H1 (cell line): ENCODE data around the gene GSE1. TPM values are rescaled to one million over a fixed set of nuclear protein-coding genes. Genes with fewer than 3 reads are reported as not detected.

ENCODE experiments used
- CTCF ChIA-PET: fragments of 300-600 bp; sonication (Branson Sonifier 250); formaldehyde crosslinking; loops from one replicate; lab custom pipeline; 2021; ENCODE audit not compliant: partially characterized antibody; lab: Charles Lee
- POLR2A ChIA-PET: fragments of 300-600 bp; sonication (Branson Sonifier 250); formaldehyde crosslinking; loops from one replicate; lab custom pipeline; 2021; ENCODE audit warnings: inconsistent platforms; ENCODE audit not compliant: partially characterized antibody; lab: Charles Lee
- DNase-seq, 2 experiments: peaks; one replicate each; pipeline versions ENCODE4 v3.0.0 to v3.0.0-alpha.2; 2010 to 2022; ENCODE audit warnings: low spot score in 2 of 2, low read depth in 1 of 2, mixed read lengths in 1 of 2
- FAIRE-seq: peaks from 2 replicates; lab custom pipeline; 2011; peaks lifted over from hg19 to GRCh38; lab: Jason Lieb, UNC
- H2AFZ ChIP-seq: 2 replicates; pipeline ENCODE4 v1.8.1; 2012; ENCODE audit warnings: low read length, inconsistent platforms
- H2AK5ac ChIP-seq: 2 replicates; pipeline ENCODE4 v1.6.1; 2013; ENCODE audit warnings: low read depth, low read length
- H2BK120ac ChIP-seq: replicated peaks from 2 replicates; pipeline ENCODE3; 2013; ENCODE audit warnings: low read depth, low read length, inconsistent platforms
- H2BK12ac ChIP-seq: 2 replicates; pipeline ENCODE4 v1.6.1; 2013; ENCODE audit warnings: low read depth, low read length
- H2BK15ac ChIP-seq: 2 replicates; pipeline ENCODE4 v1.6.1; 2013; ENCODE audit warnings: low read length
- H2BK20ac ChIP-seq: 2 replicates; pipeline ENCODE4 v1.6.1; 2013; ENCODE audit warnings: low read length
- H2BK5ac ChIP-seq: 2 replicates; pipeline ENCODE4 v1.6.1; 2013; ENCODE audit warnings: low read depth, low read length
- H3K14ac ChIP-seq: 2 replicates; pipeline ENCODE4 v1.6.1; 2013; ENCODE audit warnings: inconsistent platforms; ENCODE audit not compliant: insufficient read length
- H3K18ac ChIP-seq: 2 replicates; pipeline ENCODE4 v1.6.1; 2013; ENCODE audit warnings: low read length; ENCODE audit errors: extremely low read depth
- H3K23ac ChIP-seq: 2 replicates; pipeline ENCODE4 v1.6.1; 2013; ENCODE audit warnings: inconsistent platforms; ENCODE audit not compliant: insufficient read length
- H3K23me2 ChIP-seq: 2 replicates; pipeline ENCODE4 v1.6.1; 2013; ENCODE audit warnings: low read depth, low read length
- H3K27ac ChIP-seq: 2 replicates; pipeline ENCODE4 v1.6.1; 2011; ENCODE audit warnings: low read depth, low read length, inconsistent platforms
- H3K27me3 ChIP-seq, 4 experiments: replicated peaks in 1 of 4; 1 replicate in 1 of 4; 2 replicates in 3 of 4; pipeline versions ENCODE4 v1.6.1 to v1.8.1; 2011 to 2013; ENCODE audit warnings: low read length in 3 of 4, mild to moderate bottlenecking in 3 of 4, inconsistent platforms in 2 of 4, mixed read lengths in 2 of 4, moderate library complexity in 1 of 4; ENCODE audit not compliant: control insufficient read depth in 3 of 4, insufficient read depth in 3 of 4; ENCODE audit errors: extremely low read depth in 1 of 4
- H3K36me3 ChIP-seq, 4 experiments: 2 replicates each; pipeline versions ENCODE4 v1.6.1 to v1.8.1; 2011 to 2013; ENCODE audit warnings: mild to moderate bottlenecking in 4 of 4, low read length in 3 of 4, moderate library complexity in 2 of 4, control low read depth in 1 of 4, inconsistent platforms in 1 of 4; ENCODE audit not compliant: insufficient read depth in 4 of 4, control insufficient read depth in 2 of 4
- H3K4ac ChIP-seq: replicated peaks from 2 replicates; pipeline ENCODE3; 2013; ENCODE audit warnings: low read length, low read depth, mixed read lengths, inconsistent platforms; ENCODE audit not compliant: insufficient read length
- H3K4me1 ChIP-seq, 4 experiments: replicated peaks in 1 of 4; 1 replicate in 1 of 4; 2 replicates in 3 of 4; pipeline versions ENCODE4 v1.6.1 to v1.8.1; 2011 to 2013; ENCODE audit warnings: low read length in 3 of 4, inconsistent platforms in 2 of 4, mixed read lengths in 1 of 4; ENCODE audit not compliant: insufficient read depth in 4 of 4, control insufficient read depth in 3 of 4
- H3K4me2 ChIP-seq, 2 experiments: 2 replicates each; pipeline versions ENCODE4 v1.6.1 to v1.8.1; 2011 to 2013; ENCODE audit warnings: low read depth in 2 of 2, low read length in 2 of 2, control low read depth in 1 of 2, inconsistent platforms in 1 of 2, mild to moderate bottlenecking in 1 of 2; ENCODE audit not compliant: insufficient read depth in 1 of 2
- H3K4me3 ChIP-seq, 4 experiments: fragments of 200-600, 300-600 bp in 1 of 4; sonication (generic), shearing (Covaris generic), sonication (Bioruptor Twin) in 1 of 4; 2 replicates each; pipeline versions ENCODE4 v1.5.1 to v1.8.1; 2011 to 2016; ENCODE audit warnings: low read length in 4 of 4, low read depth in 3 of 4, control low read depth in 2 of 4, inconsistent platforms in 2 of 4, mild to moderate bottlenecking in 2 of 4, mixed read lengths in 1 of 4, moderate library complexity in 1 of 4; ENCODE audit not compliant: insufficient read depth in 2 of 4; ENCODE audit errors: extremely low read depth in 1 of 4
- H3K56ac ChIP-seq: replicated peaks from 2 replicates; pipeline ENCODE3; 2013; ENCODE audit warnings: low read depth, mild to moderate bottlenecking, mixed read lengths, low read length, inconsistent platforms; ENCODE audit not compliant: insufficient read length
- H3K79me1 ChIP-seq: 2 replicates; pipeline ENCODE4 v1.6.1; 2013; ENCODE audit warnings: low read depth, low read length, control low read depth
- H3K79me2 ChIP-seq, 2 experiments: 2 replicates each; pipeline versions ENCODE4 v1.6.1 to v1.8.1; 2012 to 2013; ENCODE audit warnings: low read length in 2 of 2, mild to moderate bottlenecking in 2 of 2, inconsistent platforms in 1 of 2; ENCODE audit not compliant: insufficient read depth in 2 of 2, control insufficient read depth in 1 of 2
- H3K9ac ChIP-seq, 4 experiments: replicated peaks in 1 of 4; 1 replicate in 1 of 4; 2 replicates in 3 of 4; pipeline versions ENCODE4 v1.6.1 to v1.8.1; 2011 to 2013; ENCODE audit warnings: low read depth in 3 of 4, low read length in 3 of 4, control low read depth in 2 of 4, mild to moderate bottlenecking in 2 of 4, moderate library complexity in 2 of 4, inconsistent platforms in 1 of 4; ENCODE audit errors: extremely low read depth in 1 of 4
- H3K9me3 ChIP-seq, 2 experiments: 2 replicates each; pipeline versions ENCODE4 v1.6.1 to v1.8.1; 2012 to 2013; ENCODE audit warnings: mild to moderate bottlenecking in 2 of 2, moderate library complexity in 2 of 2, control low read depth in 1 of 2, inconsistent platforms in 1 of 2, low read depth in 1 of 2, low read length in 1 of 2, mixed read lengths in 1 of 2; ENCODE audit not compliant: insufficient read depth in 2 of 2
- H4K20me1 ChIP-seq, 2 experiments: replicated peaks in 1 of 2; 2 replicates each; pipeline versions ENCODE3 to v1.8.1; 2011 to 2013; ENCODE audit warnings: inconsistent platforms in 2 of 2, low read length in 2 of 2, mild to moderate bottlenecking in 1 of 2; ENCODE audit not compliant: insufficient read depth in 2 of 2, control insufficient read depth in 1 of 2
- H4K5ac ChIP-seq: 2 replicates; pipeline ENCODE4 v1.6.1; 2013; ENCODE audit warnings: low read length, low read depth, mixed read lengths, inconsistent platforms; ENCODE audit not compliant: insufficient read length
- H4K8ac ChIP-seq: 2 replicates; pipeline ENCODE4 v1.8.0; 2013; ENCODE audit warnings: mild to moderate bottlenecking, moderate library complexity, low read length, inconsistent platforms; ENCODE audit not compliant: insufficient read depth; ENCODE audit errors: extremely low read depth
- H4K91ac ChIP-seq: replicated peaks from 2 replicates; pipeline ENCODE3; 2013; ENCODE audit warnings: low read length, mixed read lengths, inconsistent platforms; ENCODE audit not compliant: insufficient read length
- BACH1 ChIP-seq: IDR thresholded peaks from 2 replicates; pipeline ENCODE4 v1.6.1; 2012; ENCODE audit warnings: low read length, improper control_type of control experiment
- CBX5 ChIP-seq: fragments of 300-800, 300-1000 bp; sonication (generic); IDR thresholded peaks from 2 replicates; pipeline ENCODE4 v1.7.1; 2016; ENCODE audit warnings: antibody characterized with exemption, low read length, low read depth
- CHD1 ChIP-seq: IDR thresholded peaks from 2 replicates; pipeline ENCODE4 v1.6.1; 2012; ENCODE audit warnings: low read depth, low read length, improper control_type of control experiment
- EGR1 ChIP-seq: IDR thresholded peaks from 2 replicates; pipeline ENCODE4 v1.6.1; 2011; ENCODE audit warnings: low read depth, low read length, borderline replicate concordance
- EP300 ChIP-seq, 2 experiments: IDR thresholded peaks; 1 replicate in 1 of 2; 2 replicates in 1 of 2; pipeline ENCODE4 v1.6.1; 2011 to 2012; ENCODE audit warnings: low read depth in 2 of 2, low read length in 2 of 2, mild to moderate bottlenecking in 2 of 2, borderline replicate concordance in 1 of 2, inconsistent platforms in 1 of 2, moderate library complexity in 1 of 2
- EZH2 ChIP-seq: fragments of 200-600 bp; sonication (generic); IDR thresholded peaks from 2 replicates; pipeline ENCODE4 v1.7.1; 2012; ENCODE audit warnings: low read depth, mild to moderate bottlenecking, moderate library complexity, low read length, inconsistent platforms; ENCODE audit not compliant: severe bottlenecking
- HDAC2 ChIP-seq, 2 experiments: fragments of 300-600 bp in 1 of 2; sonication (generic) in 1 of 2; IDR thresholded peaks; 2 replicates each; pipeline ENCODE4 v1.6.1; 2011 to 2012; ENCODE audit warnings: low read depth in 2 of 2, low read length in 2 of 2, mild to moderate bottlenecking in 2 of 2, moderate library complexity in 2 of 2, borderline replicate concordance in 1 of 2, inconsistent platforms in 1 of 2
- HDAC6 ChIP-seq: IDR thresholded peaks from one replicate; pipeline ENCODE4 v1.7.1; 2012; ENCODE audit warnings: low read depth, mild to moderate bottlenecking, inconsistent platforms, low read length, moderate library complexity
- NANOG ChIP-seq: IDR thresholded peaks from 2 replicates; pipeline ENCODE4 v1.6.1; 2011; ENCODE audit warnings: low read length, low read depth, mild to moderate bottlenecking, inconsistent platforms; ENCODE audit not compliant: insufficient read depth, poor library complexity, severe bottlenecking
- POLR2AphosphoS5 ChIP-seq: IDR thresholded peaks from 2 replicates; pipeline ENCODE4 v1.6.1; 2011; ENCODE audit warnings: low read depth, low read length
- POU5F1 ChIP-seq: IDR thresholded peaks from 2 replicates; pipeline ENCODE4 v1.6.1; 2011; ENCODE audit warnings: low read depth, mild to moderate bottlenecking, low read length, moderate library complexity
- SAP30 ChIP-seq: fragments of 300-600 bp; sonication (generic); IDR thresholded peaks from 2 replicates; pipeline ENCODE4 v1.7.1; 2012; ENCODE audit warnings: low read length, moderate library complexity, mild to moderate bottlenecking, inconsistent platforms; ENCODE audit not compliant: insufficient read depth, insufficient replicate concordance
- SIRT6 ChIP-seq: IDR thresholded peaks from one replicate; pipeline ENCODE4 v1.7.1; 2012; ENCODE audit warnings: low read length, inconsistent platforms
- TBP ChIP-seq: IDR thresholded peaks from 2 replicates; pipeline ENCODE4 v1.6.1; 2011; ENCODE audit warnings: low read depth, low read length, improper control_type of control experiment
- WGBS, 2 experiments: shearing (Covaris generic) in 1 of 2; methylation state at CpG; one replicate each; pipeline versions ENCODE4 v1.1.6 to v1.1.7; 2013 to 2015; ENCODE audit warnings: low lambda C conversion rate in 2 of 2, mixed read lengths in 2 of 2, inconsistent platforms in 1 of 2, low coverage in 1 of 2, missing lambda C conversion rate in 1 of 2; ENCODE audit not compliant: insufficient replicate concordance in 2 of 2, insufficient coverage in 1 of 2, insufficient read length in 1 of 2; ENCODE audit errors: extremely low coverage in 1 of 2, missing lambda C conversion rate in 1 of 2; 5-methylcytosine and 5-hydroxymethylcytosine counted together
- polyA plus RNA-seq, 7 experiments: library from polyadenylated mRNA; depleted of rRNA in 3 of 7; stranded (reverse) in 5 of 7; unstranded in 2 of 7; fragments of >200 nt in 5 of 7; fragments of 200-250 nt in 2 of 7; gene quantifications; 1 replicate in 5 of 7; 2 replicates in 1 of 7; 4 replicates in 1 of 7; pipeline versions ENCODE4 v1.2.1 to v1.2.3, GENCODE V29; 2011 to 2013; ENCODE audit warnings: missing spikeins in 2 of 7, mixed read lengths in 2 of 7
- total RNA-seq: library from RNA; stranded (reverse); fragmentation: NEBNext Ultra II Directional; extraction: Animal tissue kit (Norgen Biotek cat#: 25700); gene quantifications from 2 replicates; pipeline ENCODE4 v1.2.1, GENCODE V29; 2021

Gene GSE1
- total and polyA plus RNA-seq, 2 of the 8 experiments (the other 6 are each of a cell fraction or from before 2014, with no cell fraction given): 26.0 to 65.6 TPM

- peaks cover 2 to 7% of the 10 kb centered on the region in 2 experiments for H4K20me1 ChIP-seq
- H4K91ac ChIP-seq: no peak overlapping the region
- no peak overlapping the region for H3K14ac ChIP-seq
- H2BK120ac ChIP-seq: no peak overlapping the region
- peaks cover 0 to 4% (median 1%) of the 10 kb centered on the region in 4 experiments; a peak in 3 of 7 replicates for H3K4me1 ChIP-seq
- FAIRE-seq: no peak
- 91% methylated on average over 12 of the region's 12 CpGs; no CpG with 5 or more reads in 1 of the 2 experiments for WGBS, 2 experiments
- H3K4me2 ChIP-seq: no peak overlapping the region
- ChIA-PET POLR2A (interaction anchor here (0.6 to 1.3 kb wide), 3 partner anchors 9 to 42 kb away, joined by 3 read pairs; no protein-coding TSS in a partner anchor), CTCF (interaction anchor here (0.6 to 20.7 kb wide), 8 partner anchors 9 to 262 kb away, joined by 3 to 620 read pairs (median 3); partner anchors contain the start of gene GINS2)
- no peaks in the 10 kb centered on the region for H3K9me3 ChIP-seq
- no peak overlapping the region for H4K5ac ChIP-seq
- H3K36me3 ChIP-seq: no peaks in the 10 kb centered on the region
- no peak overlapping the region for H3K18ac ChIP-seq
- H2BK5ac ChIP-seq: no peak overlapping the region
- H3K27me3 ChIP-seq: no peaks in the 10 kb centered on the region; a peak in 1 of 7 replicates
- no peak overlapping the region for H3K9ac ChIP-seq
- H3K23ac ChIP-seq: no peak overlapping the region
- no peaks in the 10 kb centered on the region for H3K79me2 ChIP-seq
- no peaks in the 10 kb centered on the region for H3K23me2 ChIP-seq
- no peak overlapping the region for H2BK15ac ChIP-seq
- no peak overlapping the region for H2BK12ac ChIP-seq
- H3K79me1 ChIP-seq: no peaks in the 10 kb centered on the region
- H3K4ac ChIP-seq: no peak overlapping the region
- no peak overlapping the region for H2AFZ ChIP-seq
- no peak for DNase-seq
- H3K27ac ChIP-seq: no peak overlapping the region
- H3K56ac ChIP-seq: no peak overlapping the region
- H2BK20ac ChIP-seq: no peak overlapping the region
- no peak overlapping the region for H2AK5ac ChIP-seq
- no peak overlapping the region for H3K4me3 ChIP-seq
- no peak overlapping the region for H4K8ac ChIP-seq
- no peak for TF ChIP-seq POU5F1
- TF ChIP-seq EGR1: no peak
- no peak for TF ChIP-seq HDAC6
- TF ChIP-seq BACH1: no peak
- no peak for TF ChIP-seq CHD1
- no peak for TF ChIP-seq CBX5
- TF ChIP-seq NANOG: no peak
- TF ChIP-seq HDAC2 (IDR thresholded peaks at IDR 0.05; ENCODE audit: borderline replicate concordance in 1 of 2, low read depth in 2 of 2, low read length in 2 of 2): no peak
- TF ChIP-seq SAP30: no peak
- TF ChIP-seq EZH2: no peak
- no peak for TF ChIP-seq EP300 (IDR thresholded peaks at IDR 0.05; ENCODE audit: borderline replicate concordance in 1 of 2, low read depth in 2 of 2, low read length in 2 of 2)
- TF ChIP-seq POLR2AphosphoS5: no peak
- TF ChIP-seq TBP: no peak
- TF ChIP-seq SIRT6: no peak
Observed at GRCh38 chr16:85724936-85725335, 111.8 kb downstream of the GSE1 start.
